ENCODE results near the gene SGIP1.

- TF ChIP-seq POLR2A (IDR thresholded peaks at IDR 0.05), result no peak
- TF ChIP-seq CTCF (IDR thresholded peaks at IDR 0.05), result no peak
These were observed 43.1 kb upstream of the SGIP1 start for GRCh38 chr1:66490816-66491215.
